22Rv1 (cell line): ENCODE results near the gene SAPCD2.

ENCODE experiments used
- H3K27ac ChIP-seq: fragments of 450-650 bp; 2 replicates; pipeline ENCODE4 v1.5.1; 2017
- CTCF ChIP-seq: fragments of 450-650 bp; IDR thresholded peaks from 2 replicates; pipeline ENCODE4 v1.5.1; 2017; ENCODE audit warnings: mild to moderate bottlenecking
- ZFX ChIP-seq: fragments of 450-650 bp; IDR thresholded peaks from 2 replicates; pipeline ENCODE4 v1.6.1; 2017; ENCODE audit warnings: antibody characterized with exemption, borderline replicate concordance

The SAPCD2 gene

GRCh38 chr9:137069508-137070091 lies 757 bp downstream of the SAPCD2 start:
- peak; percentile 19; the same call in 1 of the 2 replicates for TF ChIP-seq CTCF
- TF ChIP-seq ZFX = no peak
- H3K27ac ChIP-seq = peak overlapping the region; percentile 86

GRCh38 chr9:137068539-137069507 lies 1.5 kb downstream of the SAPCD2 start:
- H3K27ac ChIP-seq = peak overlapping the region; percentile 86
- TF ChIP-seq ZFX (no peak), CTCF (no peak)

DNA sequence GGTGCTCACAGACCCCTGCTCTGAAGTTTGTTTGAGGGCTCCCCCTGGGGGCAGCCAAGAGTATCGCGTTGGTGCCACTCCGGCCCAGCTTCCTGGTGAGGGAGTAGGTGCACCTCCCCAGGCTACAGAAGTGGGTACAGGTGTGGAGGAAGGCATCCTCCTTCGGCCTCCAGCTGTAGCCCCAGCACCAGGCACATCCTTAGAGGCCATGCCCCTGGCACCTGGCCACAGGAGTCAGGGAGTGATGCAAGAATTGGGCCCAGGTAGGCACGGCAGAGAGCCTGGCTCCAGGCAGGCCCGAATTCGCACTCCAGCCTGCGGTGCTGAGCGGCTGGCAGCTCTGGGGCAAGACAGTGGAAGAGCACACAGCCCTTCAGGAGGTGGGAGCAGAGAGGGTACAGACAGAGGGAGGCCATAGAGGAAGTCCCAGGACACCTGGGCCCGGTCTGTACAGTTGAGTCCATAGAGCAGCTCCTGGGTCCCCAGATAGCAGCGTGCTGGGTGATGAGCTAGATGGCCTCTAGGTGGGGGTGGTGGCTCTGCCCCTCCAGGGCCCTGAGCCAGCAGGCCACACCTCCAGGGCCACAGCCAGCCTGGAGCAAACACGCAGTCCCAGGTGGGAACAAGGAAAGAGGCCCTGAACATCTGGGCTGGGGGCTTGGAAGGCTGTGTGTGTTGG lies 2.4 kb downstream of the SAPCD2 start:
- TF ChIP-seq CTCF = peak; percentile 89
- TF ChIP-seq ZFX = no peak
- H3K27ac ChIP-seq = peak overlapping the region; percentile 86

DNA sequence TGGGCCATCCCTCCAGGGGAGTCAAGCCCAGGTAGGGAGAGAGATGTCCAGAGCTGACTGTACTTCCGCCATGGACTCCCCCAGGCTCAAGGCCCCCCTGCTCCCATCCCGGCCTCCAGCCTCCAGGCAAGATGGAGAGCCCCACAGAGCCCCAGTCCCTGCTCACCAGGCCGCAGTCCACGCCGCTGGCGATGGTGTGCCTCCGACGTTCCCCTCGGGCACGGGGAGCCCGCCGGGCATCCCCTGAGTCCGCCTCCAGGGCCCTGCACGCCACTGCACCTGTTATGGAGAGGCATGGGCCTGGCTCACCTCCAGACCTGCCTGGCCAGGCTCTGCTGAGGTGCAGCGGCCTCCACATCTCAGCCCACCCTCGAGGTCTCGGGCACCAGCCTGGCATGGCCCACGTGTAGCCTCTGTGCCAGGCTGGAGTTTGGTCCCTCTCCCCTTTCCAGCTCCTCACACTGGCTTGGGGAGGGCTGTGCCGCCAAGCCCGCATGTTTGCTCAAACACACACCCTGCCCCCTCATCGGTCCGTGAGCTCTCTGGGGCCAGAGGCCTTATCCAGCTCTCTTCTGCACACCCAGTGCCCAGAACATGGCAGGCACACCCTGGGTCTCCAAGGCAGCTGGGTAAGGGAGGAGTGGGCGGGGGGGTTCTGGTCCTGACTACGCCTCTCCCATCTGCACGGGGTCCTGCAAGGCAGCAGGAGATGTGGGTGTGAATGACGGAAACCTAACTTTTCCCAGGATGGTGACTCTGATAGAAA lies 4.1 kb downstream of the SAPCD2 start:
- peak overlapping the region; percentile 86; the same call in 1 of the 2 replicates for H3K27ac ChIP-seq
- no peak for TF ChIP-seq ZFX
- no peak for TF ChIP-seq CTCF

GRCh38 chr9:137065336-137065967 lies 4.9 kb downstream of the SAPCD2 start:
- peak overlapping the region; percentile 86; the same call in 1 of the 2 replicates for H3K27ac ChIP-seq
- no peak for TF ChIP-seq ZFX
- no peak for TF ChIP-seq CTCF

DNA sequence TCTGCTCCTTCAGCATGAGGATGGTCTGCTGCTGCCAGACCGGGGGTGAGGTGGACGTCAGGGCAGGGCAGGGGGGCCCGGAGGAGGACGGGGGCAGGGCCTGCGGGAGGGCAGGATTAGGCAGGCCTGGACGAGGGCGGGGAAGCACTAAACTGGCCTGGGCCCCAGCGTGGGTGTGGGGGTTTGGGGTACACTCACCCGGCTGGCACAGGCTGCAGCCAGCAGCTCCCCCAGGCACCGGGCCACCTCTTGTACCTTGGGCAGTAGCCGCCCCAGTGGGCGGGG lies 5.5 kb downstream of the SAPCD2 start:
- no peak overlapping the region for H3K27ac ChIP-seq
- no peak for TF ChIP-seq CTCF
- no peak for TF ChIP-seq ZFX
